IMR-90 (cell line): ENCODE results near the gene BARD1. TPM values are rescaled to one million over a fixed set of nuclear protein-coding genes. Genes with fewer than 3 reads are reported as not detected.

Experiments used
- ATAC-seq: fragments of 200-7000 bp; cut with Tn5 transposase; 2 replicates; pipeline ENCODE4 v1.9.1; 2020; ENCODE audit warnings: low read depth, mild to moderate bottlenecking, moderate library complexity
- BruUV-seq: library from RNA; stranded (reverse); fragments of 400-500 nt; replicated peaks from 2 replicates; lab custom pipeline; 2021; lab: Mats Ljungman, UMichigan
- CTCF ChIA-PET: fragments of 300-600 bp; formaldehyde crosslinking; extraction: SDS; loops from one replicate; lab custom pipeline; 2021; ENCODE audit warnings: antibody characterized with exemption; lab: Yijun Ruan, JAX
- POLR2A ChIA-PET: fragments of 300-600 bp; sonication (Branson Sonifier 250); formaldehyde crosslinking; loops from one replicate; lab custom pipeline; 2022; ENCODE audit warnings: antibody characterized with exemption; ENCODE audit not compliant: unreplicated experiment; lab: Charles Lee
- DNase-seq: peaks from one replicate; pipeline ENCODE4 v3.0.0; 2013
- H2AFZ ChIP-seq: replicated peaks from 2 replicates; pipeline ENCODE3; 2013; ENCODE audit warnings: low read length, mild to moderate bottlenecking; ENCODE audit not compliant: poor library complexity
- H2AK5ac ChIP-seq: 2 replicates; pipeline ENCODE4 v1.6.1; 2013; ENCODE audit warnings: low read depth, low read length, inconsistent platforms
- H2AK9ac ChIP-seq: replicated peaks from 2 replicates; pipeline ENCODE3; 2013; ENCODE audit warnings: mild to moderate bottlenecking, low read depth, low read length, moderate library complexity; ENCODE audit not compliant: poor library complexity
- H2BK120ac ChIP-seq: 2 replicates; pipeline ENCODE4 v1.6.1; 2013; ENCODE audit warnings: low read depth, low read length, inconsistent platforms
- H2BK15ac ChIP-seq: 3 replicates; pipeline ENCODE4 v1.6.1; 2013; ENCODE audit warnings: low read depth, low read length, inconsistent platforms
- H2BK20ac ChIP-seq: 2 replicates; pipeline ENCODE4 v1.6.1; 2013; ENCODE audit warnings: low read depth, mild to moderate bottlenecking, inconsistent platforms, low read length, moderate library complexity
- H2BK5ac ChIP-seq: 2 replicates; pipeline ENCODE4 v1.6.1; 2013; ENCODE audit warnings: mild to moderate bottlenecking, low read depth, low read length, inconsistent platforms; ENCODE audit not compliant: poor library complexity, severe bottlenecking
- H3K14ac ChIP-seq: replicated peaks from 2 replicates; pipeline ENCODE4 v1.6.1; 2013; ENCODE audit warnings: low read depth, low read length, inconsistent platforms
- H3K18ac ChIP-seq: 2 replicates; pipeline ENCODE4 v1.6.1; 2013; ENCODE audit warnings: low read depth, low read length, control low read depth
- H3K23ac ChIP-seq: 2 replicates; pipeline ENCODE4 v1.6.1; 2013; ENCODE audit warnings: low read depth, low read length, inconsistent platforms
- H3K27ac ChIP-seq: 2 replicates; pipeline ENCODE4 v1.5.1; 2013; ENCODE audit warnings: mild to moderate bottlenecking, control low read depth, low read length; ENCODE audit not compliant: insufficient read depth
- H3K27me3 ChIP-seq: 2 replicates; pipeline ENCODE4 v1.6.1; 2013; ENCODE audit warnings: low read length; ENCODE audit not compliant: control insufficient read depth, insufficient read depth
- H3K36me3 ChIP-seq: 2 replicates; pipeline ENCODE4 v1.6.1; 2013; ENCODE audit warnings: low read length, mixed read lengths; ENCODE audit not compliant: control insufficient read depth, insufficient read depth
- H3K4ac ChIP-seq: 2 replicates; pipeline ENCODE4 v1.6.1; 2013; ENCODE audit warnings: low read depth, low read length, inconsistent platforms
- H3K4me1 ChIP-seq: 2 replicates; pipeline ENCODE4 v1.6.1; 2013; ENCODE audit warnings: low read length, mixed read lengths; ENCODE audit not compliant: control insufficient read depth, insufficient read depth
- H3K4me2 ChIP-seq: 2 replicates; pipeline ENCODE4 v1.6.1; 2013; ENCODE audit warnings: low read depth, mild to moderate bottlenecking, control low read depth, low read length, moderate library complexity
- H3K4me3 ChIP-seq: 2 replicates; pipeline ENCODE4 v1.5.1; 2013; ENCODE audit warnings: low read depth, mild to moderate bottlenecking, control low read depth, low read length, moderate library complexity; ENCODE audit not compliant: insufficient read depth
- H3K56ac ChIP-seq: 2 replicates; pipeline ENCODE4 v1.6.1; 2013; ENCODE audit warnings: low read length, inconsistent platforms; ENCODE audit not compliant: insufficient read depth; ENCODE audit errors: extremely low read depth
- H3K79me1 ChIP-seq, 2 experiments: 2 replicates each; pipeline ENCODE4 v1.6.1; 2013; ENCODE audit warnings: low read length in 2 of 2, inconsistent platforms in 1 of 2, low read depth in 1 of 2
- H3K9ac ChIP-seq: 2 replicates; pipeline ENCODE4 v1.6.1; 2013; ENCODE audit warnings: low read depth, low read length, control low read depth
- H3K9me1 ChIP-seq: 2 replicates; pipeline ENCODE4 v1.6.1; 2013; ENCODE audit warnings: low read length, inconsistent platforms; ENCODE audit not compliant: insufficient read depth
- H3K9me3 ChIP-seq: 2 replicates; pipeline ENCODE4 v1.6.1; 2013; ENCODE audit warnings: low read length; ENCODE audit not compliant: control insufficient read depth, insufficient read depth
- H4K20me1 ChIP-seq: 2 replicates; pipeline ENCODE4 v1.6.1; 2013; ENCODE audit warnings: low read length, inconsistent platforms; ENCODE audit not compliant: insufficient read depth
- H4K5ac ChIP-seq: 2 replicates; pipeline ENCODE4 v1.6.1; 2013; ENCODE audit warnings: mild to moderate bottlenecking, low read depth, low read length, control low read depth
- H4K8ac ChIP-seq, 2 experiments: 2 replicates each; pipeline ENCODE4 v1.6.1; 2013; ENCODE audit warnings: low read depth in 2 of 2, low read length in 2 of 2, control low read depth in 1 of 2, inconsistent platforms in 1 of 2
- H4K91ac ChIP-seq: 2 replicates; pipeline ENCODE4 v1.6.1; 2013; ENCODE audit warnings: low read depth, low read length, inconsistent platforms; ENCODE audit not compliant: insufficient read depth
- SMC3 ChIP-seq: fragments of 150-350 bp; IDR thresholded peaks from 2 replicates; pipeline ENCODE4 v1.6.1; 2016; ENCODE audit warnings: low read depth, mild to moderate bottlenecking, antibody characterized with exemption, low read length, moderate library complexity
- WGBS, 2 experiments: methylation state at CpG; one replicate each; pipeline versions ENCODE4 v1.1.5 to v1.1.7; 2013; ENCODE audit warnings: missing lambda C conversion rate in 2 of 2; ENCODE audit not compliant: insufficient read length in 1 of 2; ENCODE audit errors: extremely low coverage in 2 of 2; 5-methylcytosine and 5-hydroxymethylcytosine counted together
- dilution Hi-C: fragments of 300-500 bp; cut with HindIII; formaldehyde crosslinking; loops from one replicate; pipeline ENCODE4 v1.14.3; 2018; ENCODE audit warnings: low sequenced_read_pairs; ENCODE audit not compliant: unreplicated experiment
- in situ Hi-C: fragments of 300-500 bp; cut with MboI; formaldehyde crosslinking; loops from 3 replicates; pipeline ENCODE4 v1.14.3; 2019; ENCODE audit warnings: low sequenced_read_pairs, inconsistent platforms, mixed read lengths
- intact Hi-C: fragments of 100-400 bp; cut with micrococcal nuclease; formaldehyde crosslinking; loops from 2 replicates; pipeline ENCODE4 v1.10.0; 2022
- polyA plus RNA-seq, 3 experiments: library from polyadenylated mRNA; depleted of rRNA; stranded (reverse); fragments of >200 nt; gene quantifications; 2 replicates each; pipeline ENCODE4 v1.2.3, GENCODE V29; 2012; ENCODE audit warnings: low replicate concordance in 1 of 3
- total RNA-seq: library from RNA; depleted of rRNA; stranded (reverse); fragments of >200 nt; gene quantifications from 2 replicates; pipeline ENCODE4 v1.2.3, GENCODE V29; 2012

The BARD1 gene
- total and polyA plus RNA-seq, 2 of the 4 experiments (the other 2 are of a cell fraction) = 3.1 to 34.6 TPM

GRCh38 chr2:214856137-214856536 is 46.7 kb upstream of the BARD1 start:
- H3K79me1 ChIP-seq = no peaks in the 10 kb centered on the region
- peak; percentile 6 for DNase-seq
- no peaks in the 10 kb centered on the region for H3K27me3 ChIP-seq
- no peak overlapping the region for H3K56ac ChIP-seq
- no peak overlapping the region for H3K4ac ChIP-seq
- no peak overlapping the region for H4K8ac ChIP-seq
- H2AK5ac ChIP-seq = no peak overlapping the region
- H3K14ac ChIP-seq = no peak overlapping the region
- ChIA-PET POLR2A (no interaction called here), CTCF (interaction anchor here (1.0 kb wide), 1 partner anchor 337 kb away, joined by 3 read pairs; no protein-coding TSS in a partner anchor)
- no peak overlapping the region for H3K4me2 ChIP-seq
- no peak overlapping the region for H3K4me3 ChIP-seq
- no peaks in the 10 kb centered on the region for H3K36me3 ChIP-seq
- H2BK5ac ChIP-seq = no peak overlapping the region
- no peaks in the 10 kb centered on the region for H3K4me1 ChIP-seq
- intact Hi-C loops (no loop called here), in situ Hi-C loops (no loop called here), dilution Hi-C loops (no loop called here)
- H3K18ac ChIP-seq = no peak overlapping the region
- H4K91ac ChIP-seq = no peak overlapping the region
- no peak for ATAC-seq
- WGBS, 2 experiments = no CpG with 5 or more reads among the region's 3 CpGs
- H2AK9ac ChIP-seq = no peak overlapping the region
- H2BK120ac ChIP-seq = no peak overlapping the region
- H2BK20ac ChIP-seq = no peak overlapping the region
- no peaks in the 10 kb centered on the region for H3K9me1 ChIP-seq
- no peak overlapping the region for H4K5ac ChIP-seq
- H4K20me1 ChIP-seq = no peaks in the 10 kb centered on the region
- no peak overlapping the region for H3K27ac ChIP-seq
- no peaks in the 10 kb centered on the region for H3K9me3 ChIP-seq
- BruUV-seq = no TSS peak
- no peak for TF ChIP-seq SMC3
- no peak overlapping the region for H2BK15ac ChIP-seq
- H3K9ac ChIP-seq = no peak overlapping the region
- no peak overlapping the region for H2AFZ ChIP-seq
- no peak overlapping the region for H3K23ac ChIP-seq
